A549 treated with GW870086 at 1 μM for 4 hours (cell line): ENCODE results near the gene COX11. TPM values are rescaled to one million over a fixed set of nuclear protein-coding genes. Genes with fewer than 3 reads are reported as not detected.

Experiments used
- total RNA-seq: library from RNA; stranded (reverse); fragments of 200-300 nt; extraction: Qiagen RNA extraction; gene quantifications from 5 replicates; pipeline ENCODE4 v1.2.3, GENCODE V29; 2022; ENCODE audit warnings: low read depth

The COX11 gene, protein sequence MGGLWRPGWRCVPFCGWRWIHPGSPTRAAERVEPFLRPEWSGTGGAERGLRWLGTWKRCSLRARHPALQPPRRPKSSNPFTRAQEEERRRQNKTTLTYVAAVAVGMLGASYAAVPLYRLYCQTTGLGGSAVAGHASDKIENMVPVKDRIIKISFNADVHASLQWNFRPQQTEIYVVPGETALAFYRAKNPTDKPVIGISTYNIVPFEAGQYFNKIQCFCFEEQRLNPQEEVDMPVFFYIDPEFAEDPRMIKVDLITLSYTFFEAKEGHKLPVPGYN
- total RNA-seq: 91.4 to 136 TPM (median 108 TPM) in 5 replicates

DNA sequence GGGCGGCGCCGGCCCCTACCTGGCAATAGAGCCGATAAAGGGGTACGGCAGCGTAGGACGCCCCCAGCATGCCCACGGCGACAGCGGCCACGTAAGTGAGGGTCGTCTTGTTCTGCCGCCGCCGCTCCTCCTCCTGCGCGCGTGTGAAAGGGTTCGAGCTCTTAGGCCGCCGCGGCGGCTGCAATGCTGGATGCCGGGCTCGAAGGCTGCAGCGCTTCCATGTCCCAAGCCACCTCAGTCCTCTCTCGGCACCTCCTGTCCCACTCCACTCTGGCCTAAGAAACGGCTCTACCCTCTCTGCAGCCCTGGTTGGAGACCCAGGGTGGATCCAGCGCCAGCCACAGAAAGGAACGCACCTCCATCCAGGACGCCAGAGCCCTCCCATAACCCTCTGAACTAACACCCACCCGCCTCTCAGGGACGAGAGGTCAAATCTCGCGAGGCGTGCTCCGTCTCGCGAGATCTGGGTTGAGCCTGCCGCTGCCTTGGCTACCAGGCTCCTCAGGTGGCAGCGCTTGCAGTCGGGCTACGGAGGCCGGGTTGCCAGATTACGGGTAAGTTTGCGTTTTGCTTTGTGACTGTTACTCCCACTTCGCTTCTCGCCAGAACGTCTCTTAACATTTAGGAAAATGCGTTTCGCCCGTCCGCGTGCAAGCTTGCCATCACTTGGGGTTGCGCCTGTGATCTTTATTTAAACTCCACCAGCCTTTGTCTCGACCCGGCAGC lies at the start of gene COX11, which contains the start of gene STXBP4:
TSS of gene COX11 (minus strand) at position 393 of the 726 bp plus-strand sequence. CDS start at position 385, 8 bp downstream.
TSS of gene STXBP4 (plus strand) at position 504 of the 726 bp plus-strand sequence. CDS start 17,455 bp downstream, outside the sequence.

Other genes with a start within 250 kb of the COX11 start
- 31.3 to 41.3 TPM (median 39.8 TPM) in 5 replicates for gene TOM1L1, start 67.8 kb downstream of the COX11 start, total RNA-seq
- 4.1 to 6.9 TPM (median 5.5 TPM) in 5 replicates for gene STXBP4, start 111 bp upstream of the COX11 start, total RNA-seq